KMS-11 (cell line): Measurements from ENCODE around the gene SLC1A2.

Experiments
- H2AFZ ChIP-seq: fragments of 200-600 bp; sonication (generic); 2 replicates; pipeline ENCODE4 v1.6.1; 2016; ENCODE audit warnings: antibody characterized with exemption, mixed run types, low read depth
- H3K27ac ChIP-seq: fragments of 200-600 bp; sonication (generic); 2 replicates; pipeline ENCODE4 v1.6.1; 2016; ENCODE audit warnings: mild to moderate bottlenecking, mixed run types
- H3K27me3 ChIP-seq: fragments of 200-600 bp; sonication (generic); 2 replicates; pipeline ENCODE4 v1.6.1; 2017; ENCODE audit warnings: mild to moderate bottlenecking, low read depth, mixed run types, moderate library complexity; ENCODE audit not compliant: insufficient read depth
- H3K36me3 ChIP-seq: fragments of 200-600 bp; sonication (generic); 2 replicates; pipeline ENCODE4 v1.6.1; 2017; ENCODE audit warnings: mild to moderate bottlenecking, mixed run types; ENCODE audit not compliant: insufficient read depth
- H3K4me1 ChIP-seq: fragments of 200-600 bp; sonication (generic); 2 replicates; pipeline ENCODE4 v1.6.1; 2016; ENCODE audit warnings: mild to moderate bottlenecking, low read depth, mixed run types; ENCODE audit not compliant: poor library complexity, severe bottlenecking
- H3K4me2 ChIP-seq: fragments of 200-600 bp; sonication (generic); 2 replicates; pipeline ENCODE4 v1.7.0; 2016; ENCODE audit warnings: mild to moderate bottlenecking, mixed run types
- H3K4me3 ChIP-seq: fragments of 200-600 bp; sonication (generic); IDR thresholded peaks from 2 replicates; pipeline ENCODE4 v1.6.1; 2017; ENCODE audit warnings: low read depth, low read length, mixed read lengths; ENCODE audit not compliant: insufficient read depth
- H3K79me2 ChIP-seq: fragments of 200-600 bp; sonication (generic); 2 replicates; pipeline ENCODE4 v1.6.1; 2016; ENCODE audit warnings: low read depth, mixed run types; ENCODE audit not compliant: insufficient read depth
- H3K9ac ChIP-seq: fragments of 200-600 bp; sonication (generic); 2 replicates; pipeline ENCODE4 v1.6.1; 2016; ENCODE audit warnings: mild to moderate bottlenecking, mixed run types
- H4K20me1 ChIP-seq: fragments of 200-600 bp; sonication (generic); 2 replicates; pipeline ENCODE4 v1.6.1; 2016; ENCODE audit warnings: mild to moderate bottlenecking, mixed run types; ENCODE audit not compliant: insufficient read depth
- TF ChIP-seq, protein P1 (sequence below): fragments of 200-600 bp; sonication (generic); conservative IDR thresholded peaks from 2 replicates; pipeline ENCODE4 v1.6.1; 2017; ENCODE audit warnings: low read depth, mild to moderate bottlenecking, antibody characterized with exemption, low read length, moderate library complexity, mixed read lengths

The SLC1A2 gene

DNA sequence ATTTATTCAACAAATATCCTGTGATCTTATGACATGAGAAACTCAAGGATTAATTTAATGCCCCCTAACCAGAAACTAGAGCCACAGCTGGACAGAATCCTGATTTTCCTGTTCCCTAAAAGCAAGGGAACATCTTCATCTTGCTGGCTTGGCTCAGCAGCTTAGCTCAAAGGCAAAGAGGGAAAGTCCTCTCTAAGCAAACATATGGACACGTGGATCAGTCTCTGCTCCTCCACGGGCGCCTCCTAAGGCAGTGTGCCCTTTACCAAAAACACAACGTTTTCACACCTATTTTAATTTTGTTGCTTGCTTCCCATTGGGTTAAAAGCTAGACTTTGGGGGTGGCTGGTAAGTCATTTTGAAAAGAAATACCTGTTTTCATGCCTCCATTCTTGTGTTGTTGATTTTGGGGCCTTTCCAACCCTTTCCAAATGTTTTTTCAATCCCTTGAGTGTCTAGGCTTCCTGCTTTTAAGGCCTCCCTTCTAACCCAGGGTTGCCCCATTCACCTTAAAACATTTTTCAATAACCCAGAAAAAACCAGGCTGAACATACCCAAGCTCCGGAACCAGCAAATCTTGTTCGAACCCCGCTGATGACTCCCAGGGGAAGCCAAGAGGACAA is 15.5 kb downstream of the SLC1A2 start:
- TF ChIP-seq, protein P1, sequence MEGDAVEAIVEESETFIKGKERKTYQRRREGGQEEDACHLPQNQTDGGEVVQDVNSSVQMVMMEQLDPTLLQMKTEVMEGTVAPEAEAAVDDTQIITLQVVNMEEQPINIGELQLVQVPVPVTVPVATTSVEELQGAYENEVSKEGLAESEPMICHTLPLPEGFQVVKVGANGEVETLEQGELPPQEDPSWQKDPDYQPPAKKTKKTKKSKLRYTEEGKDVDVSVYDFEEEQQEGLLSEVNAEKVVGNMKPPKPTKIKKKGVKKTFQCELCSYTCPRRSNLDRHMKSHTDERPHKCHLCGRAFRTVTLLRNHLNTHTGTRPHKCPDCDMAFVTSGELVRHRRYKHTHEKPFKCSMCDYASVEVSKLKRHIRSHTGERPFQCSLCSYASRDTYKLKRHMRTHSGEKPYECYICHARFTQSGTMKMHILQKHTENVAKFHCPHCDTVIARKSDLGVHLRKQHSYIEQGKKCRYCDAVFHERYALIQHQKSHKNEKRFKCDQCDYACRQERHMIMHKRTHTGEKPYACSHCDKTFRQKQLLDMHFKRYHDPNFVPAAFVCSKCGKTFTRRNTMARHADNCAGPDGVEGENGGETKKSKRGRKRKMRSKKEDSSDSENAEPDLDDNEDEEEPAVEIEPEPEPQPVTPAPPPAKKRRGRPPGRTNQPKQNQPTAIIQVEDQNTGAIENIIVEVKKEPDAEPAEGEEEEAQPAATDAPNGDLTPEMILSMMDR = no peak
- Histone ChIP-seq H3K36me3 (no peaks in the 10 kb centered on the region), H3K4me3 (no peak overlapping the region), H3K9ac (no peak overlapping the region), H2AFZ (no peak overlapping the region), H3K4me1 (no peaks in the 10 kb centered on the region), H3K27me3 (no peaks in the 10 kb centered on the region), H4K20me1 (no peaks in the 10 kb centered on the region), H3K27ac (no peak overlapping the region), H3K4me2 (no peak overlapping the region), H3K79me2 (no peaks in the 10 kb centered on the region)

DNA sequence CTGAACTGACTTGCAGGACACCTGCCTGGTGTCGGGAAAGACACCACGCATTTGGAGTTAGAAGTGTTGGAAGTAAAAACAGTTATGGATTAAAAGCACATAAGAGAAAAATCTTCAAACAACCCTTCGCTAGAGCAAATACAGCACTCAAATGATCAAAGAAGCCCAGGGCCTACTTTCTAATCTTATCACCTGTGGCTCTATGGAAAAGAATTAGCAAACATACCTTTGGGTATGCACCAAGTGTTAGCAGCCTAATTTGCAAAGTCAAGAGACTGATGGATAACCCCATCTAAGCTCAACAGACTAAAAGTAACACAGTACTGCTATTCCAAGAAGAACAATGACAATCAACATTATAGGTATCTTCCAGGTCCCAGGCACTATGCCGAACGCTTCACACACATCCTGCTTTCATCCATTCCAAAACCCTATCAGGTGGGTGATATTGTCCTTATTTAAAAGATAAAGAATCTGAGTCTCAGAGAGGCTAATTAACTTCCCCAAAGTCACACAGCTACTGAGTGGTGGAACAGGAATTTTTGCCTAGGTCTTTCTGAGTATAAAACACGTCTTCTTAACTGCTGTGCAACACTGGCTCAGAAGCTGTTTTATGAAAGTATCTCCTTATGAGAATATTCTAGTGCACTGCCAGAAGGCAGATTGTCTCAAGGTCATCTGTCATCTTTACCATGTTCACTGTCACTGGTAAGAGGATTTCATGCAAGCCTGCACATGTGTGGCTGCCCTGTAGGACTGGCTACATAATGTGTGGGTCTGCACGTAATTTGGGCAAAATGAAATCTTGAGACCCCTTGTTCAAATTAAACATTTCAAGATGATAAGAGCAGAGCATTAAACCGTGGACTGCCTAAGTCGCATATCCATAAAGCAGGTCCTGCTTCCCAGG is 16.4 kb downstream of the SLC1A2 start:
- Histone ChIP-seq H3K4me2 (no peak overlapping the region), H3K27me3 (no peaks in the 10 kb centered on the region), H4K20me1 (no peaks in the 10 kb centered on the region), H3K4me1 (no peaks in the 10 kb centered on the region), H2AFZ (no peak overlapping the region), H3K79me2 (no peaks in the 10 kb centered on the region), H3K36me3 (no peaks in the 10 kb centered on the region), H3K4me3 (no peak overlapping the region), H3K27ac (no peak overlapping the region), H3K9ac (no peak overlapping the region)
- TF ChIP-seq, protein P1 = no peak

DNA sequence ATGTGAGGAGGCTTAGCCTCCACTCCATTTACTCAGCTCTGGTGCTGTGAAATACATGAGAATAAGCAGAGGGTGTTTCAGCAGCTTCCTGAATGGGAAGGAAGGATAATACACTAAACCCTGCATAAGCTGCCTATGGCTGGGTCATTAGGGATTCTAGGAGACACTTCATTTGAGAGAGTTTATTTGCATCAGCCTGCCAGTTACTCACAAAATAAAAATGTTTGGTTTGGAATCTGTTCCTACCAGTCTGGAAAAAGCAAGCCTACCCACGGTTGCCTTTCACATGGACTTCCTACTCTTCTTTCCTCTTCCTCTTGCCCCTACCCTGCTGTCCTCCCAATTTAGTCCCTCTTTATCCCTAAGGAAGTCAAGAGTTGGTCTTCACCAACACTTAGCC is 20.5 kb downstream of the SLC1A2 start:
- Histone ChIP-seq H3K27me3 (no peaks in the 10 kb centered on the region), H3K27ac (no peak overlapping the region), H3K4me2 (no peak overlapping the region), H3K4me3 (no peak overlapping the region), H3K36me3 (no peaks in the 10 kb centered on the region), H4K20me1 (no peaks in the 10 kb centered on the region), H3K4me1 (no peaks in the 10 kb centered on the region), H3K79me2 (no peaks in the 10 kb centered on the region), H3K9ac (no peak overlapping the region), H2AFZ (no peak overlapping the region)
- TF ChIP-seq, protein P1 = no peak

DNA sequence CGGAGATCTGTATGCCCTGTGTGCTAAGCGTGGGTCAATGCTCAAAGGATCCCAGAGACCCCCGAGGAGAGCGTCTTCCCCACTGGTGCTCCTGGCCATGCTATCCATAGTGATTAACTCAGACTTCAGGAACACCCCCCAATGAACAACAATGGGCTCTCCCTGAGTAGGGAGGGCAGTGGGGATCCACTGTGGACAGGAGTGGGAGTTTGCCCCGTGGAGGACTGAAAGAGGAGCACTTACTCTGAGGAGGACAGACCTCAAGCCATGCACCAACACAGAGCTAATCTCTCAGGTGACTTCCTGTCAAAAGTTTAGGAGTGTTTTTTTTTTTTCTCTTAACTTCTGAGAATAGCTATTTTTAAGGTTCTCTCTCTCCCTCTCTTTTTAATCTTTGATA is 24.4 kb downstream of the SLC1A2 start:
- Histone ChIP-seq H3K79me2 (no peaks in the 10 kb centered on the region), H3K4me2 (no peak overlapping the region), H4K20me1 (no peaks in the 10 kb centered on the region), H3K4me1 (peaks cover 15% of the 10 kb centered on the region), H3K27ac (no peak overlapping the region), H2AFZ (no peak overlapping the region), H3K36me3 (no peaks in the 10 kb centered on the region), H3K4me3 (no peak overlapping the region), H3K9ac (no peak overlapping the region), H3K27me3 (no peaks in the 10 kb centered on the region)
- TF ChIP-seq, protein P1 = no peak
